Loucy (cell line): Measurements from ENCODE around the gene NBPF3.

Experiments used
- CTCF ChIP-seq: fragments of 200-600 bp; sonication (generic); conservative IDR thresholded peaks from 2 replicates; pipeline ENCODE4 v1.5.1; 2014; ENCODE audit warnings: mild to moderate bottlenecking, antibody characterized with exemption, low read length
- EZH2phosphoT487 ChIP-seq: fragments of 200-600 bp; IDR thresholded peaks from 2 replicates; pipeline ENCODE4 v1.6.1; 2018; ENCODE audit warnings: antibody characterized with exemption, mild to moderate bottlenecking, moderate library complexity, borderline replicate concordance

DNA sequence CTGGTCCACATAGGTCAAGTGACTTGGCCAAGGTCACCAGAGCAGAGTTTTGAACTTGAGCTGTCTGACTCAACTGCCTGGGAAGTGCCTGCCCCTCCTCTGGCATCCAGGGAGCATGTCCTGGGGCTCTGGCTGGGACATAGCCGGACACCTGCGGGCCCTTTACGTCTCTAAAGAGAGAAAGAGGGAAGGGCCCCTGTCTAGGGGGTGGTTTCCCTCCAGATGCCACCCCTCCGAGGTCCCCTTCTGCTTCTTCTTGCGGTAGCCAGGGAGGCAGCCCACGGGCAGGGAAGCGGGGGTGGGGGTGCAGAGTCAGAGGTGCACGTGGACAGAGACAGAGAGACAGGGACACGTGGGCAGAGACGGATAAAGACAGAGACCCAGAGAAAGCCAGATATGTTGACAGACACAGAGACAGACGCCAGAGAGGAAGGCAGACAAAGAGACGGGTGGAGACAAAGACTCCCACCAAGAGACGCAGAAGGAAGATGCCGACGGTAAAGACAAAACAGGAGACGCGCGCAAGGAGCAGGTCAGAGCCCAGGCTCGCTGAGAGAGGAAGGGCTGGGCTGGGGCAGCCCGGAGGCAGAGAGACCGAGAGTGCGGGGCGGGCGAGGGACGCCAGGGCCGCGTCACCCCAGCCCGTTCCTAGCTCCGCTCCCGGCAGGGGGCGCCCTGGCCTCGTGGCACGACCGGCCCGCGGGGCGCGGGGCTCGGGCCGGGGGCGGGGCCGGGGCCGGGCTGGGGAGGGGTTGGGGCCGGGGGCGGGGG lies 68.8 kb downstream of the NBPF3 start:
- no peak for TF ChIP-seq CTCF
- no peak for TF ChIP-seq EZH2phosphoT487
